GM12878 (cell line): ENCODE data around the gene DDX50.

Source experiments
- ATF2 ChIP-seq: IDR thresholded peaks from 2 replicates; pipeline ENCODE4 v1.6.1; 2012; ENCODE audit warnings: low read length, inconsistent platforms
- CTCF ChIP-seq, 3 experiments: IDR thresholded peaks in 2 of 3; conservative IDR thresholded peaks in 1 of 3; 2 replicates each; pipeline ENCODE4 v1.5.1; 2011; ENCODE audit warnings: low read depth in 3 of 3, low read length in 3 of 3, mild to moderate bottlenecking in 3 of 3, control low read depth in 2 of 3, moderate library complexity in 2 of 3, inconsistent platforms in 1 of 3, mixed read lengths in 1 of 3; ENCODE audit not compliant: control insufficient read depth in 2 of 3, insufficient read depth in 1 of 3; ENCODE audit errors: extremely low read depth in 1 of 3
- EP300 ChIP-seq, 2 experiments: fragments of 150-350 bp in 1 of 2; IDR thresholded peaks; 2 replicates each; pipeline ENCODE4 v1.6.1; 2011 to 2012; ENCODE audit warnings: low read depth in 2 of 2, low read length in 2 of 2, borderline replicate concordance in 1 of 2, improper control_type of control experiment in 1 of 2, inconsistent platforms in 1 of 2; ENCODE audit not compliant: control insufficient read depth in 1 of 2
- EZH2 ChIP-seq: IDR thresholded peaks from 2 replicates; pipeline ENCODE4 v1.6.1; 2012; ENCODE audit warnings: low read depth, mild to moderate bottlenecking, control low read depth, inconsistent platforms, low read length, borderline replicate concordance; ENCODE audit not compliant: control insufficient read depth

DNA sequence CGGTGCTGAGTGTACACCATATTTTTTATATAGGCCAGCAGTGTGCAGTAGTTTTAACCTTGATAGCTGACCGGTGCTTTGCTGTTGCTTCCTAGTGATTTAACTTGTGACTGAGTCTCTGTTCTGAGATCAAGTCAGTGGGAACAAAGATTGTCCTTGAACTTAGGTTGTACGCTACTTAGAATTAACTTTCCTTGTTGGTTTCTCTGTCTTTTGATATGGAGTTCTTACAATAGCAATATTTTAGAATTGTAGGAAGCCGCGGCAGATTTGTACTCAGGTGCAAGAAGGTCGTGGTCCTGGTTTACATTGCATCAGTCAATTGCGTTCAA is 56.1 kb downstream of the DDX50 start:
- no peak for TF ChIP-seq CTCF (IDR thresholded peaks at IDR 0.05 in 2 of 3, conservative IDR thresholded peaks at IDR 0.05 in 1 of 3; ENCODE audit: control insufficient read depth in 2 of 3, extremely low read depth in 1 of 3, insufficient read depth in 1 of 3, low read depth in 3 of 3, low read length in 3 of 3)
- TF ChIP-seq ATF2: no peak
- 0 out of 4 replicates have a peak, but pooled peaks of 1 of the 2 experiments have one; percentile 2 for TF ChIP-seq EP300 (IDR thresholded peaks at IDR 0.05; ENCODE audit: borderline replicate concordance in 1 of 2, control insufficient read depth in 1 of 2, low read depth in 2 of 2, low read length in 2 of 2)
- TF ChIP-seq EZH2: no peak
